Activated T-cell treated with anti-CD3 and anti-CD28 coated beads for 4 hours (primary cell): ENCODE data around the gene PPM1F.
"Not testable (repeated sequence)": the region's sequence is repeated elsewhere in the genome, so short reads cannot be mapped to it uniquely, and the experiment has no call there.

Experiments
- DNase-seq: peaks from one replicate; pipeline ENCODE4 v3.0.0-alpha.2; 2020

Gene PPM1F

DNA sequence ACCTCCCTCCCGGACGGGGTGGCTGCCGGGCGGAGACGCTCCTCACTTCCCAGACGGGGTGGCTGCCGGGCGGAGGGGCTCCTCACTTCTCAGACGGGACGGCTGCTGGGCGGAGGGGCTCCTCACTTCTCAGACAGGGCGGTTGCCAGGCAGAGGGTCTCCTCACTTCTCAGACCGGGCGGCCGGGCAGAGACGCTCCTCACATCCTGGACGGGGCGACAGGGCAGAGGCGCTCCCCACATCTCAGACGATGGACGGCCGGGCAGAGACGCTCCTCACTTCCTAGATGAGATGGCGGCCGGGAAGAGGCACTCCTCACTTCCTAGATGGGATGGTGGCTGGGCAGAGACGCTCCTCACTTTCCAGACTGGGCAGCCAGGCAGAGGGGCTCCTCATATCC lies 68.7 kb downstream of the PPM1F start:
- DNase-seq = not testable (repeated sequence)

DNA sequence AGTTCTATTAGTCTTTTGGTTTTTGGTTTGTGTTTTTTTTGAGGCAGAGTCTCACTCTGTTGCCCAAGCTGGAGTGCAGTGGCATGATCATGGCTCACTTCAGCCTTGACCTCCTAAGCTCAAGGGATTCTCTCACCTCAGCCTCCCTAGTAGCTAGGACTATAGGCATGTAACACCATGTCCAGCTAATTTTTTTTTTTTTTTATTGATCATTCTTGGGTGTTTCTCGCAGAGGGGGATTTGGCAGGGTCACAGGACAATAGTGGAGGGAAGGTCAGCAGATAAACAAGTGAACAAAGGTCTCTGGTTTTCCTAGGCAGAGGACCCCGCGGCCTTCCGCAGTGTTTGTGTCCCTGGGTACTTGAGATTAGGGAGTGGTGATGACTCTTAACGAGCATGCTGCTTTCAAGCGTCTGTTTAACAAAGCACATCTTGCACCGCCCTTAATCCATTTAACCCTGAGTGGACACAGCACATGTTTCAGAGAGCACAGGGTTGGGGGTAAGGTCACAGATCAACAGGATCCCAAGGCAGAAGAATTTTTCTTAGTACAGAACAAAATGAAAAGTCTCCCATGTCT lies 69.8 kb downstream of the PPM1F start:
- not testable (repeated sequence) for DNase-seq

DNA sequence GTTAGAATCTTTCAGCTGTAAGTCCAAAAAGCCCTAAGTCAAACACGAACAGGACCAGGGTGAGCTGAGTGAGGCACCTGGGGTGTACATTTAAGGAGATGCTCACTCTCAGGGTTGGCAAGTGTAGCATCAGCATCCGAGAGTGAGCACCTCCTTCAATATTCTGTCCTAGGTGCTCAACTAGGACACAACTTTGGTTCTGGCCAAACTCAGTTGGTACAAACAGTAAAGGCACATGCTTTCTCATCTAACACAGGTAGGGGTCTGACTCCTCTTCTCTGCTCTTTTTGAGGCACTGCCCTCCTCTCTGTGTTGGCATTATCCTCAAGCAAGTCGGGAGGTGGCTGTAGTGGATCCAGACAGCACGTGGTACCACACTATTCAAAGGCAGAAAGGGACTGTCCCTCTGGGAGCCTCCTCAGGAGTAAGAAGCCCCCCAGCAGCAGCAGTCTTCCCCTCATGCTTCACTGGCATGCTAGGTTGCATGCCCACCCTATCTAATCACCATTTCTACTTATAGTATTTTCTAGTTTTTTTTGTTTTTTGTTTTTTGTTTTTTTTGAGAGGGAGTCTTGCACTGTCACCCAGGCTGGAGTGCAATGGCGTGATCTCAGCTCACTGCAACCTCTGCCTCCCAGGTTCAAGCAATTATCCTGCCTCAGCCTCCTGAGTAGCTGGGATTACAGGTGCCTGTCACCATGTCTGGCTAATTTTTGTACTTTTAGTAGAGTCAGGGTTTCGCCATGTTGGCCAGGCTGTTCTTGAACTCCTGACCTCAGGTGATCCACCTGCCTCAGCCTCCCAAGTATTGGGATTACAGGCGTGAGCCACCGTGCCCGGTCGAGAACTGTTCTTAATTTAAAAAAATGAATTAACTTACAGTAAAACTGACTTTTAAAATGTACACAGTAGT lies 70.6 kb downstream of the PPM1F start:
- no peak for DNase-seq

DNA sequence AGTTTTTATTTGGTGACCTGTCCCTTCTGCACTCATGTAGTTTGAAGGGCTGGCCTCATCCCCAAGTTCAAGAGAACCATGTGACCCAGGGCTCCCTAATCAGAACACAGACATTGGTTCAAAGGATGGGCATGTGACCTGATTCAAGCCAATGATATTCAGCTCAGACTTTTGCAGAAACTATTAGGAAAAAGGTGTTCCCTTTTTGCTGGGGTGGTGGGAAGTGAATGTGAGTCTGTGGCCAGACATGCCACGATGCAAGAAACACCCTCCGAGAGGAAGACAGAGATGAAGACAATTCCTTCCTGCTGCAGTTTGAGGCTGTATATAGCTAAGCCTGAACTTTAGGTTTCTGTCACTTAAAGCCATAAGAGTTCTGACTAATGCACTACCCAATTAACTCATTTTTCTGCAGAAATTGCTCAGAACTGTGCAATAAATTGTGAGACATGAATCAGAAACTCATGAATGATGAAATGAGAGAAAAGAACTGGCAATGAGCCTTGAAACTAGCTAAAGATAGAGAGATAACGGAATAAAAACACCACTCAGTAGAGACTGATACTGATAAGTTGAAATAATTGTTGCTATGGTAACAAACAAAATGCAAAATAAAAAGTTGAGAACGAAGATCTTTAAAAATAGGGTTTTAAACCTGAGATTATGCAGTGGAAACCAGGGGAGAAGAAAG lies 76.0 kb downstream of the PPM1F start:
- DNase-seq = no peak

DNA sequence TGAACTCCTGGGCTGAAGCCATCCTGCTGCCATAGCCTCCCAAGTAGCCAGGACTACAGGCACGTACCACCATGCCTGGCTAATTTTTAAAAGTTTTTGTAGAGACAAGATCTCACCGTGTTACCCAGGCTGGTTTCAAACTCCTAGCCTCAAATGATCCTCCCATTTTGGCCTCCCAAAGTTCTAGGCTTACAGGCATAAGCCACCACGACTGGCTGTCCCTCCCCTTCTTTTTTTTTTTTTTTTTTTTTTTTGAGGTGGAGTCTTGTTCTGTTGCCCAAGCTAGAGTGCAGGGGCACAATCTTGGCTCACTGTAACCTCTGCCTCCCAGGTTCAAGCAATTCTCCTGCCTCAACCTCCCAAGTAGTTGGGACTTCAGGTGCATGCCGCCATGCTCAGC lies 77.7 kb downstream of the PPM1F start:
- DNase-seq = not testable (repeated sequence)

DNA sequence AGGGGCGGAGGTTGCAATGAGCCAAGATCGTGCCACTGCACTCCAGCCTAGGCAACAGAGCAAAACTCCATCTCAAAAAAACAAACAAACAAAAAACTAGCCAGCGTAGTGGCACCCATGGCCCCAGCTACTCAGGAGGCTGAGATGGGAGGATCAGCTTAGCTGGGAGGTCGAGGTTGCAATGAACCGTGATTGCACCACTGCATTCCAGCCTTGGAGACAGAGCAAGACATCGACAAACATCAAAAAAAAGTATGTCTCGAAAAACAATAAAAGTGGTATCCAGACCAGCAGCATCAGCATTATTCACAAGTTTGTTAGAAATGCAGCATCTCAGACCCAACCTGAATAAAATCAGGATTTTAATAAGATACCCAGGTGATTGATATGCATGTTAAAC lies 79.0 kb downstream of the PPM1F start:
- no peak for DNase-seq

DNA sequence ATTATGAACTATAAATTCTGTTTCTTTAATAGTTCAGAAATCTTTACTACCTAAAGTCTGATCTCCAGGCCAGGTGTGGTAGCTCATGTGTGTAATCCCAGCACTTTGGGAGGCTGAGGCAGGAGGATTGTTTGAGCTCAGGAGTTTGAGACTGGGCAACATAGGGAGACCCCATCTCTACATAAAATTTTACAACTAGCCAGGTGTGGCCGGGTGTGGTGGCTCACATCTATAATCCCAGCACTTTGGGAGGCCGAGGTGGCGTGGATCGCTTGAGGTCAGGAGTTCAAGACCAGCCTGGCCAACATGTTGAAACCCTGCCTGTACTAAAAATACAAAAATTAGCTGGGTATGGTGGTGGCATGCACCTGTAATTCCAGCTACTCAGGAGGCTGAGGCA lies 79.9 kb downstream of the PPM1F start:
- DNase-seq = not testable (repeated sequence)
